ENCODE results near the gene IQCH. TPM values are rescaled to one million over a fixed set of nuclear protein-coding genes. Genes with fewer than 3 reads are reported as not detected.

IQCH gene
- total RNA-seq, 1 donor from 2014 or later, result 4.5 TPM

- Mint-ChIP-seq H3K27ac (ENCODE audit: unreplicated experiment) (no peak overlapping the region), H3K27me3 (ENCODE audit: unreplicated experiment) (no peaks in the 10 kb centered on the region), H3K4me1 (ENCODE audit: low read depth, unreplicated experiment) (peaks cover 26% of the 10 kb centered on the region), H3K9me3 (ENCODE audit: unreplicated experiment) (peaks cover under 1% of the 10 kb centered on the region), H3K36me3 (ENCODE audit: unreplicated experiment) (no peaks in the 10 kb centered on the region), H3K4me3 (ENCODE audit: unreplicated experiment) (no peak overlapping the region)
- no peak for DNase-seq
- no peak for TF ChIP-seq CTCF (IDR thresholded peaks at IDR 0.05; ENCODE audit: partially characterized antibody, unreplicated experiment)
Measured at GRCh38 chr15:67506775-67507747, 252.5 kb downstream of the IQCH start.

GRCh38 chr15:67508407-67508806 is 253.8 kb downstream of the IQCH start:
- DNase-seq, result no peak
- Mint-ChIP-seq H3K36me3 (ENCODE audit: unreplicated experiment) (no peaks in the 10 kb centered on the region), H3K27me3 (ENCODE audit: unreplicated experiment) (no peaks in the 10 kb centered on the region), H3K27ac (ENCODE audit: unreplicated experiment) (no peak overlapping the region), H3K4me1 (ENCODE audit: low read depth, unreplicated experiment) (peaks cover 15% of the 10 kb centered on the region), H3K9me3 (ENCODE audit: unreplicated experiment) (no peaks in the 10 kb centered on the region), H3K4me3 (ENCODE audit: unreplicated experiment) (no peak overlapping the region)
- no peak for TF ChIP-seq CTCF (IDR thresholded peaks at IDR 0.05; ENCODE audit: partially characterized antibody, unreplicated experiment)

GRCh38 chr15:67509918-67510317 is 255.3 kb downstream of the IQCH start:
- Mint-ChIP-seq H3K36me3 (ENCODE audit: unreplicated experiment) (no peaks in the 10 kb centered on the region), H3K4me3 (ENCODE audit: unreplicated experiment) (no peak overlapping the region), H3K27me3 (ENCODE audit: unreplicated experiment) (no peaks in the 10 kb centered on the region), H3K27ac (ENCODE audit: unreplicated experiment) (no peak overlapping the region), H3K4me1 (ENCODE audit: low read depth, unreplicated experiment) (peaks cover 6% of the 10 kb centered on the region), H3K9me3 (ENCODE audit: unreplicated experiment) (no peaks in the 10 kb centered on the region)
- TF ChIP-seq CTCF (IDR thresholded peaks at IDR 0.05; ENCODE audit: partially characterized antibody, unreplicated experiment), result no peak
- no peak for DNase-seq

- Mint-ChIP-seq H3K27ac (ENCODE audit: unreplicated experiment) (no peak overlapping the region), H3K9me3 (ENCODE audit: unreplicated experiment) (no peaks in the 10 kb centered on the region), H3K4me3 (ENCODE audit: unreplicated experiment) (no peak overlapping the region), H3K36me3 (ENCODE audit: unreplicated experiment) (no peaks in the 10 kb centered on the region), H3K27me3 (ENCODE audit: unreplicated experiment) (no peaks in the 10 kb centered on the region), H3K4me1 (ENCODE audit: low read depth, unreplicated experiment) (no peaks in the 10 kb centered on the region)
- TF ChIP-seq CTCF (IDR thresholded peaks at IDR 0.05; ENCODE audit: partially characterized antibody, unreplicated experiment), result no peak
- DNase-seq, result no peak
Measured at GRCh38 chr15:67510597-67511190, 256.1 kb downstream of the IQCH start.

- no peaks in the 10 kb centered on the region for H3K9me3 Mint-ChIP-seq (ENCODE audit: unreplicated experiment)
- TF ChIP-seq CTCF (IDR thresholded peaks at IDR 0.05; ENCODE audit: partially characterized antibody, unreplicated experiment), result no peak
- H3K36me3 Mint-ChIP-seq (ENCODE audit: unreplicated experiment), result no peaks in the 10 kb centered on the region
- no peak overlapping the region for H3K27ac Mint-ChIP-seq (ENCODE audit: unreplicated experiment)
- H3K4me1 Mint-ChIP-seq (ENCODE audit: low read depth, unreplicated experiment), result no peaks in the 10 kb centered on the region
- H3K27me3 Mint-ChIP-seq (ENCODE audit: unreplicated experiment), result no peaks in the 10 kb centered on the region
- DNase-seq, result no peak
- H3K4me3 Mint-ChIP-seq (ENCODE audit: unreplicated experiment), result no peak overlapping the region
Measured at GRCh38 chr15:67511606-67512005, 257.0 kb downstream of the IQCH start.
